ENCODE data around the gene ZNF783.

Gene ZNF783

GRCh38 chr7:149279111-149279743 is 17.2 kb downstream of the ZNF783 start:
- no peak for DNase-seq (ENCODE audit: extremely low spot score)
- POLR2A ChIA-PET = interaction anchor here (1.4 kb wide), 1 partner anchor 13 kb away, joined by 4 read pairs; no protein-coding TSS in a partner anchor

DNA sequence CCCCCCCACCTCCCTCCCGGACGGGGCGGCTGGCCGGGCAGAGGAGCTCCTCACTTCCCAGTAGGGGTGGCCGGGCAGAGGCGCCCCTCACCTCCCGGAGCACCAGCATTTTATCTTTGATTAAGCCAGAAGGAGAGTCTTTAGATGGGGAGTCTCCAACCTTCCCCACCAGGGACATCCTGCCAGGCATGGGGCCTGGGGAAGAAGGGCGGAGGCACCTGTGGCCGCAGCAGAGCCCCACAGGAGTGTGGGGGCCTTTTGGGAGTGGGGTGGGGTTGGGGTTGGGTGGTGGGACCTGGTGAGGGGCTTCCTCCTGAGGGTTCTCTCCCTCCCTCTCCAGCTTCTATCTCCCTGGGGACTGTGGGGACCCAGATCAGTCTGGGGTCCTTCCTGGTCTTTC is 18.2 kb downstream of the ZNF783 start:
- TF ChIP-seq, protein P1, sequence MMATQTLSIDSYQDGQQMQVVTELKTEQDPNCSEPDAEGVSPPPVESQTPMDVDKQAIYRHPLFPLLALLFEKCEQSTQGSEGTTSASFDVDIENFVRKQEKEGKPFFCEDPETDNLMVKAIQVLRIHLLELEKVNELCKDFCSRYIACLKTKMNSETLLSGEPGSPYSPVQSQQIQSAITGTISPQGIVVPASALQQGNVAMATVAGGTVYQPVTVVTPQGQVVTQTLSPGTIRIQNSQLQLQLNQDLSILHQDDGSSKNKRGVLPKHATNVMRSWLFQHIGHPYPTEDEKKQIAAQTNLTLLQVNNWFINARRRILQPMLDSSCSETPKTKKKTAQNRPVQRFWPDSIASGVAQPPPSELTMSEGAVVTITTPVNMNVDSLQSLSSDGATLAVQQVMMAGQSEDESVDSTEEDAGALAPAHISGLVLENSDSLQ (IDR thresholded peaks at IDR 0.05) = no peak
- TF ChIP-seq TARDBP (IDR thresholded peaks at IDR 0.05) = no peak
- TF ChIP-seq FOXK2 (IDR thresholded peaks at IDR 0.05) = no peak
- no peak for TF ChIP-seq LEF1 (IDR thresholded peaks at IDR 0.05; ENCODE audit: borderline replicate concordance)
- TF ChIP-seq HDGF (IDR thresholded peaks at IDR 0.05; ENCODE audit: borderline replicate concordance) = no peak
- TF ChIP-seq FOXM1 (IDR thresholded peaks at IDR 0.05; ENCODE audit: borderline replicate concordance) = no peak
- no peak for TF ChIP-seq CTBP1 (IDR thresholded peaks at IDR 0.05; ENCODE audit: borderline replicate concordance)
- no peak for TF ChIP-seq ELF4 (IDR thresholded peaks at IDR 0.05)
- TF ChIP-seq SP1 (IDR thresholded peaks at IDR 0.05) = no peak
- TF ChIP-seq ARNT (IDR thresholded peaks at IDR 0.05) = no peak
- TF ChIP-seq ZNF384 (IDR thresholded peaks at IDR 0.05) = no peak
- TF ChIP-seq SUZ12 (IDR thresholded peaks at IDR 0.05) = no peak
- no peak for TF ChIP-seq NFRKB (IDR thresholded peaks at IDR 0.05)
- no peak for TF ChIP-seq FOXA1 (IDR thresholded peaks at IDR 0.05)
- no peak for TF ChIP-seq BHLHE40 (IDR thresholded peaks at IDR 0.05; ENCODE audit: borderline replicate concordance)
- no peak for TF ChIP-seq L3MBTL2 (conservative IDR thresholded peaks at IDR 0.05)
- ChIA-PET POLR2A (no interaction called here), CTCF (no interaction called here)
- no peak for DNase-seq (ENCODE audit: extremely low spot score)

More at GRCh38 chr7:149279111-149279743, 17.2 kb downstream of the ZNF783 start:
- CTCF ChIA-PET = no interaction called here
- no peak for TF ChIP-seq LEF1 (IDR thresholded peaks at IDR 0.05; ENCODE audit: borderline replicate concordance)
- no peak for TF ChIP-seq SP1 (IDR thresholded peaks at IDR 0.05)

DNA sequence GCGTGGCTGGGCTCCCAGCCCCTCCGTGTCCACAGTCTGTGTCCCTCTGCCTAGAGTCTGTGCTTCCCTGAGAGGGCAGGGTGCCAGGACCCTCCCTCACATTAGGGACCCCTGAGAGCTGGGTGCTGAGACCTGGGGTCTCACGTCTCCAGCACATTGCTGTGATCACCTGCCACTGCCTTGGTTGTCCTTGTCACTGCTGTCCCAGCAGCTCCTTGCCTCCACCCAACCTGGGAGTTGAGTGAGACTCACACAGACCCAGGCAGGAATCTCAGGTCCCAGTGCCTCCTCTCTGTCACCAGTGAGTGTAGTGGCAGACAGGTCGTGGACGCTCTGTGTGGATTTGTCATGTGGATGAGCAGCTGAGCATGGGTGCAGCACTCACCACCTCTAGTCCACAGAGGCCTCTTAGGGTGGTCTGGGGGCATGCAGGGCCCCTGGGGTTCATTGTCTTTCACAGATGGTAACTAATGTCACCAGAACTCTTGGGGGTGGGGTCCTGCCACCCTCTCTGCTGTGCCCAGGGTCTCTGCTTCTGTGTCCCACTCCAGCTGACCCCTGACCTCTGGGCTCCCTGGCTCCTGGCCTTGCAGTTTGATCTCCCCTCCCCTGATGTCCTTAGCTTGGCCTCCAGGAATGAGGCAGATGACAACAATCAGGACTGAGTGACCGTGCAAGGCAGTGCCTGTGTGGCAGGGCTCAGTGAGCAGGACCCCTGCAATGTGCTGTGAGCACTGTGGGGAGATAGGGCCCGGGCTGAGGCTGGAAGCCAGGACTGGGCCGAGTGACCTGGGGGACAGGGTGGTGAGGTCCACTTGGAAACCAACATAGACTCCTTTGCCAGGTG is 18.9 kb downstream of the ZNF783 start:
- DNase-seq (ENCODE audit: extremely low spot score) = no peak
- POLR2A ChIA-PET = no interaction called here
- TF ChIP-seq NFRKB (IDR thresholded peaks at IDR 0.05) = no peak
- no peak for TF ChIP-seq ZNF384 (IDR thresholded peaks at IDR 0.05)
- TF ChIP-seq TARDBP (IDR thresholded peaks at IDR 0.05) = no peak
- no peak for TF ChIP-seq CTBP1 (IDR thresholded peaks at IDR 0.05; ENCODE audit: borderline replicate concordance)
- no peak for TF ChIP-seq L3MBTL2 (conservative IDR thresholded peaks at IDR 0.05)
- TF ChIP-seq LEF1 (IDR thresholded peaks at IDR 0.05; ENCODE audit: borderline replicate concordance) = no peak
- TF ChIP-seq ARNT (IDR thresholded peaks at IDR 0.05) = no peak
- TF ChIP-seq FOXA1 (IDR thresholded peaks at IDR 0.05) = no peak
- TF ChIP-seq SUZ12 (IDR thresholded peaks at IDR 0.05) = no peak
- no peak for TF ChIP-seq HDGF (IDR thresholded peaks at IDR 0.05; ENCODE audit: borderline replicate concordance)
- TF ChIP-seq BHLHE40 (IDR thresholded peaks at IDR 0.05; ENCODE audit: borderline replicate concordance) = no peak
- TF ChIP-seq FOXM1 (IDR thresholded peaks at IDR 0.05; ENCODE audit: borderline replicate concordance) = no peak
- no peak for TF ChIP-seq SP1 (IDR thresholded peaks at IDR 0.05)
- TF ChIP-seq FOXK2 (IDR thresholded peaks at IDR 0.05) = no peak
- no peak for TF ChIP-seq ELF4 (IDR thresholded peaks at IDR 0.05)
- CTCF ChIA-PET = no interaction called here

- no peak for TF ChIP-seq ARNT (IDR thresholded peaks at IDR 0.05)
- TF ChIP-seq BHLHE40 (IDR thresholded peaks at IDR 0.05; ENCODE audit: borderline replicate concordance) = no peak
- TF ChIP-seq SUZ12 (IDR thresholded peaks at IDR 0.05) = no peak
- no peak for TF ChIP-seq FOXM1 (IDR thresholded peaks at IDR 0.05; ENCODE audit: borderline replicate concordance)
- no peak for TF ChIP-seq TARDBP (IDR thresholded peaks at IDR 0.05)
- TF ChIP-seq FOXK2 (IDR thresholded peaks at IDR 0.05) = no peak
- TF ChIP-seq LEF1 (IDR thresholded peaks at IDR 0.05; ENCODE audit: borderline replicate concordance) = no peak
- no peak for DNase-seq (ENCODE audit: extremely low spot score)
- CTCF ChIA-PET = no interaction called here
- POLR2A ChIA-PET = no interaction called here
Measured at GRCh38 chr7:149281508-149282330, 19.7 kb downstream of the ZNF783 start.

GRCh38 chr7:149282331-149282655 is 20.3 kb downstream of the ZNF783 start:
- POLR2A ChIA-PET = no interaction called here
- no peak for TF ChIP-seq CTBP1 (IDR thresholded peaks at IDR 0.05; ENCODE audit: borderline replicate concordance)
- TF ChIP-seq LEF1 (IDR thresholded peaks at IDR 0.05; ENCODE audit: borderline replicate concordance) = no peak
- no peak for TF ChIP-seq NFRKB (IDR thresholded peaks at IDR 0.05)
- no peak for TF ChIP-seq ZNF384 (IDR thresholded peaks at IDR 0.05)
- no peak for TF ChIP-seq FOXK2 (IDR thresholded peaks at IDR 0.05)
- CTCF ChIA-PET = no interaction called here

DNA sequence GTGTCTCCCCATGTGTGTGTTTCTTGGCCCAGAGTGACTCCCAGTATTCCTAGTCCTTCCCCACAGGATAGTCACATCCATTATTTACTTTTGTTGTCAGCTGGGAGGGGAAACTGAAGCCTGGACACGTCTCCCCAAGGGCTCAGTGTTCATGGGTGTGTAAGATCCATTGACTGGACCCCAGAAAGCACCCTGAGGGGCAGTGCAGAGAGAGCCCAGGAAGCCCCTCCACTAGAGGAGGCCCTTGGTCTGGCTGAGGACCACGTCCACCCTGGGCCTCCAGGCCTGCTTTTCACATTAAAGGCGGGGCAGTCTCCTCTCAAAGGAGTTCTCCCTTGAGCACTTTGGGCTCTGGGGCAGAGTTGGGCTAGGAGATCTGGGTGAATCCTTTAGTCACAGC is 21.3 kb downstream of the ZNF783 start:
- ChIA-PET CTCF (interaction anchor here (0.5 to 2.3 kb wide), 2 partner anchors 21 to 1073 kb away, joined by 3 to 14 read pairs; partner anchors contain the start of gene ZNF783), POLR2A (no interaction called here)
- TF ChIP-seq TARDBP (IDR thresholded peaks at IDR 0.05) (no peak), NFRKB (IDR thresholded peaks at IDR 0.05) (no peak), FOXA1 (IDR thresholded peaks at IDR 0.05) (no peak), HDGF (IDR thresholded peaks at IDR 0.05; ENCODE audit: borderline replicate concordance) (no peak), L3MBTL2 (conservative IDR thresholded peaks at IDR 0.05) (no peak), ELF4 (IDR thresholded peaks at IDR 0.05) (no peak), BHLHE40 (IDR thresholded peaks at IDR 0.05; ENCODE audit: borderline replicate concordance) (no peak), ARNT (IDR thresholded peaks at IDR 0.05) (no peak), SP1 (IDR thresholded peaks at IDR 0.05) (no peak), SUZ12 (IDR thresholded peaks at IDR 0.05) (no peak), FOXK2 (IDR thresholded peaks at IDR 0.05) (no peak), ZNF384 (IDR thresholded peaks at IDR 0.05) (no peak), LEF1 (IDR thresholded peaks at IDR 0.05; ENCODE audit: borderline replicate concordance) (no peak), CTBP1 (IDR thresholded peaks at IDR 0.05; ENCODE audit: borderline replicate concordance) (no peak)
- TF ChIP-seq, protein P1 (IDR thresholded peaks at IDR 0.05) = no peak
- DNase-seq (ENCODE audit: extremely low spot score) = no peak

More at GRCh38 chr7:149282331-149282655, 20.3 kb downstream of the ZNF783 start:
- DNase-seq (ENCODE audit: extremely low spot score) = no peak

All from HEK293T (cell line).